Measurements from ENCODE around the gene PBRM1.

- no peak for TF ChIP-seq CTCF (conservative IDR thresholded peaks at IDR 0.05 in 1 of 2, IDR thresholded peaks at IDR 0.05 in 1 of 2; ENCODE audit: low read depth in 1 of 2, low read length in 2 of 2)
- TF ChIP-seq EZH2 (IDR thresholded peaks at IDR 0.05; ENCODE audit: low read length, missing control alignments), result no peak
Measured at GRCh38 chr3:52529376-52530333, 156.1 kb downstream of the PBRM1 start.

All from fibroblast of lung (primary cell).